Panc1 (cell line): ENCODE data around the gene RPL35A. TPM values are rescaled to one million over a fixed set of nuclear protein-coding genes. Genes with fewer than 3 reads are reported as not detected.

ENCODE experiments used
- ATAC-seq: fragments of 200-7000 bp; cut with Tn5 transposase; 2 replicates; pipeline ENCODE4 v1.9.1; 2020; ENCODE audit warnings: mild to moderate bottlenecking, moderate library complexity
- BruUV-seq: library from RNA; stranded (reverse); fragments of 400-500 nt; replicated peaks from 2 replicates; lab custom pipeline; 2021; lab: Mats Ljungman, UMichigan
- CTCF ChIA-PET: fragments of 300-600 bp; sonication (Branson Sonifier 250); formaldehyde crosslinking; loops from one replicate; lab custom pipeline; 2022; ENCODE audit warnings: antibody characterized with exemption; lab: Charles Lee
- POLR2A ChIA-PET: fragments of 300-600 bp; sonication (Branson Sonifier 250); formaldehyde crosslinking; loops from one replicate; lab custom pipeline; 2022; ENCODE audit warnings: antibody characterized with exemption; lab: Charles Lee
- DNase-seq: peaks from one replicate; pipeline ENCODE4 v3.0.0-alpha.2; 2010; ENCODE audit warnings: low read depth, low spot score
- H3K27ac ChIP-seq: 2 replicates; pipeline ENCODE4 v1.5.1; 2011; ENCODE audit warnings: mild to moderate bottlenecking, low read length, inconsistent platforms
- H3K27me3 ChIP-seq: fragments of 200-500 bp; sonication (Bioruptor generic); 2 replicates; pipeline ENCODE4 v1.6.0; 2014; ENCODE audit warnings: low read length, inconsistent platforms; ENCODE audit not compliant: control insufficient read depth, insufficient read depth
- H3K36me3 ChIP-seq: fragments of 200-500 bp; sonication (Bioruptor generic); 2 replicates; pipeline ENCODE4 v1.5.1; 2014; ENCODE audit warnings: inconsistent platforms, mild to moderate bottlenecking, low read length, moderate library complexity; ENCODE audit not compliant: control insufficient read depth, insufficient read depth
- H3K4me1 ChIP-seq: 2 replicates; pipeline ENCODE4 v1.5.1; 2011; ENCODE audit warnings: inconsistent platforms, mild to moderate bottlenecking, low read length, moderate library complexity; ENCODE audit not compliant: control insufficient read depth, insufficient read depth
- H3K4me3 ChIP-seq, 2 experiments: 2 replicates each; pipeline ENCODE4 v1.5.1; 2011 to 2012; ENCODE audit warnings: low read depth in 2 of 2, low read length in 2 of 2, mild to moderate bottlenecking in 2 of 2, inconsistent platforms in 1 of 2, moderate library complexity in 1 of 2
- H3K9me3 ChIP-seq: fragments of 200-500 bp; sonication (Bioruptor generic); 2 replicates; pipeline ENCODE4 v1.5.1; 2014; ENCODE audit warnings: low read depth, mild to moderate bottlenecking, inconsistent platforms, low read length, moderate library complexity; ENCODE audit not compliant: control insufficient read depth, insufficient read depth
- POLR2AphosphoS5 ChIP-seq: IDR thresholded peaks from 2 replicates; pipeline ENCODE4 v1.6.1; 2012; ENCODE audit warnings: mild to moderate bottlenecking, low read depth, low read length, moderate library complexity
- SIN3A ChIP-seq: IDR thresholded peaks from 2 replicates; pipeline ENCODE4 v1.6.1; 2012; ENCODE audit warnings: low read depth, mild to moderate bottlenecking, low read length, moderate library complexity, borderline replicate concordance; ENCODE audit not compliant: insufficient read depth
- TCF7L2 ChIP-seq: IDR thresholded peaks from 2 replicates; pipeline ENCODE4 v1.6.1; 2011; ENCODE audit warnings: mild to moderate bottlenecking, low read depth, low read length, inconsistent platforms
- in situ Hi-C: cut with HindIII; loops from 2 replicates; pipeline ENCODE4 v1.10.0; 2016; ENCODE audit warnings: low sequenced_read_pairs, low pct_unique_long_range_greater_than_20kb
- intact Hi-C: fragments of 100-400 bp; cut with micrococcal nuclease; formaldehyde crosslinking; loops from one replicate; pipeline ENCODE4 v1.10.0; 2022; ENCODE audit not compliant: unreplicated experiment
- total RNA-seq: library from RNA; stranded (reverse); gene quantifications from one replicate; pipeline ENCODE4 v1.2.1, GENCODE V29; 2021; ENCODE audit not compliant: unreplicated experiment
- TF ChIP-seq, protein P1 (sequence below), 2 experiments: IDR thresholded peaks; 2 replicates each; pipeline ENCODE4 v1.6.1; 2011 to 2012; ENCODE audit warnings: low read depth in 2 of 2, control low read depth in 1 of 2, low read length in 1 of 2, mild to moderate bottlenecking in 1 of 2, moderate library complexity in 1 of 2; ENCODE audit not compliant: insufficient read depth in 1 of 2
- TF ChIP-seq, protein P2 (sequence below): fragments of 450-650 bp; IDR thresholded peaks from 2 replicates; pipeline ENCODE4 v1.5.1; 2017; ENCODE audit warnings: mild to moderate bottlenecking

The RPL35A gene
- total RNA-seq, 1 experiment from 2014 or later: 1,025 TPM

GRCh38 chr3:197997936-197998335 lies 47.9 kb downstream of the RPL35A start:
- CTCF ChIA-PET: no interaction called here
- DNase-seq (no peak), ATAC-seq (no peak)
- POLR2A ChIA-PET: interaction anchor here (0.6 kb wide), 1 partner anchor 23 kb away, joined by 3 read pairs; no protein-coding TSS in a partner anchor
- H3K4me1 ChIP-seq: no peaks in the 10 kb centered on the region
- BruUV-seq: no TSS peak
- no peak overlapping the region for H3K27ac ChIP-seq
- in situ Hi-C loops (no loop called here), intact Hi-C loops (no loop called here)
- no peaks in the 10 kb centered on the region for H3K27me3 ChIP-seq
- no peaks in the 10 kb centered on the region for H3K9me3 ChIP-seq
- TF ChIP-seq, protein P1, sequence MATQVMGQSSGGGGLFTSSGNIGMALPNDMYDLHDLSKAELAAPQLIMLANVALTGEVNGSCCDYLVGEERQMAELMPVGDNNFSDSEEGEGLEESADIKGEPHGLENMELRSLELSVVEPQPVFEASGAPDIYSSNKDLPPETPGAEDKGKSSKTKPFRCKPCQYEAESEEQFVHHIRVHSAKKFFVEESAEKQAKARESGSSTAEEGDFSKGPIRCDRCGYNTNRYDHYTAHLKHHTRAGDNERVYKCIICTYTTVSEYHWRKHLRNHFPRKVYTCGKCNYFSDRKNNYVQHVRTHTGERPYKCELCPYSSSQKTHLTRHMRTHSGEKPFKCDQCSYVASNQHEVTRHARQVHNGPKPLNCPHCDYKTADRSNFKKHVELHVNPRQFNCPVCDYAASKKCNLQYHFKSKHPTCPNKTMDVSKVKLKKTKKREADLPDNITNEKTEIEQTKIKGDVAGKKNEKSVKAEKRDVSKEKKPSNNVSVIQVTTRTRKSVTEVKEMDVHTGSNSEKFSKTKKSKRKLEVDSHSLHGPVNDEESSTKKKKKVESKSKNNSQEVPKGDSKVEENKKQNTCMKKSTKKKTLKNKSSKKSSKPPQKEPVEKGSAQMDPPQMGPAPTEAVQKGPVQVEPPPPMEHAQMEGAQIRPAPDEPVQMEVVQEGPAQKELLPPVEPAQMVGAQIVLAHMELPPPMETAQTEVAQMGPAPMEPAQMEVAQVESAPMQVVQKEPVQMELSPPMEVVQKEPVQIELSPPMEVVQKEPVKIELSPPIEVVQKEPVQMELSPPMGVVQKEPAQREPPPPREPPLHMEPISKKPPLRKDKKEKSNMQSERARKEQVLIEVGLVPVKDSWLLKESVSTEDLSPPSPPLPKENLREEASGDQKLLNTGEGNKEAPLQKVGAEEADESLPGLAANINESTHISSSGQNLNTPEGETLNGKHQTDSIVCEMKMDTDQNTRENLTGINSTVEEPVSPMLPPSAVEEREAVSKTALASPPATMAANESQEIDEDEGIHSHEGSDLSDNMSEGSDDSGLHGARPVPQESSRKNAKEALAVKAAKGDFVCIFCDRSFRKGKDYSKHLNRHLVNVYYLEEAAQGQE (IDR thresholded peaks at IDR 0.05; ENCODE audit: insufficient read depth in 1 of 2, low read depth in 2 of 2, low read length in 1 of 2): no peak
- TF ChIP-seq SIN3A (no peak), POLR2AphosphoS5 (no peak), TCF7L2 (no peak)
- TF ChIP-seq, protein P2, sequence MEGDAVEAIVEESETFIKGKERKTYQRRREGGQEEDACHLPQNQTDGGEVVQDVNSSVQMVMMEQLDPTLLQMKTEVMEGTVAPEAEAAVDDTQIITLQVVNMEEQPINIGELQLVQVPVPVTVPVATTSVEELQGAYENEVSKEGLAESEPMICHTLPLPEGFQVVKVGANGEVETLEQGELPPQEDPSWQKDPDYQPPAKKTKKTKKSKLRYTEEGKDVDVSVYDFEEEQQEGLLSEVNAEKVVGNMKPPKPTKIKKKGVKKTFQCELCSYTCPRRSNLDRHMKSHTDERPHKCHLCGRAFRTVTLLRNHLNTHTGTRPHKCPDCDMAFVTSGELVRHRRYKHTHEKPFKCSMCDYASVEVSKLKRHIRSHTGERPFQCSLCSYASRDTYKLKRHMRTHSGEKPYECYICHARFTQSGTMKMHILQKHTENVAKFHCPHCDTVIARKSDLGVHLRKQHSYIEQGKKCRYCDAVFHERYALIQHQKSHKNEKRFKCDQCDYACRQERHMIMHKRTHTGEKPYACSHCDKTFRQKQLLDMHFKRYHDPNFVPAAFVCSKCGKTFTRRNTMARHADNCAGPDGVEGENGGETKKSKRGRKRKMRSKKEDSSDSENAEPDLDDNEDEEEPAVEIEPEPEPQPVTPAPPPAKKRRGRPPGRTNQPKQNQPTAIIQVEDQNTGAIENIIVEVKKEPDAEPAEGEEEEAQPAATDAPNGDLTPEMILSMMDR: no peak
- H3K36me3 ChIP-seq: no peaks in the 10 kb centered on the region
- no peak overlapping the region for H3K4me3 ChIP-seq

Other genes starting within 250 kb of the RPL35A start
- gene RUBCN, start 213.3 kb upstream of the RPL35A start, total RNA-seq: 37.9 TPM
- 77.8 TPM for gene FYTTD1, start 200.3 kb upstream of the RPL35A start, total RNA-seq
- 75.8 TPM for gene LRCH3, start 158.9 kb upstream of the RPL35A start, total RNA-seq
- 21.8 TPM for gene LMLN, start 10.0 kb downstream of the RPL35A start, total RNA-seq